ENCODE results near the gene BACH2. TPM values are rescaled to one million over a fixed set of nuclear protein-coding genes. Genes with fewer than 3 reads are reported as not detected.

Gene BACH2
- total RNA-seq, 1 donor, result 3.6 TPM

DNA sequence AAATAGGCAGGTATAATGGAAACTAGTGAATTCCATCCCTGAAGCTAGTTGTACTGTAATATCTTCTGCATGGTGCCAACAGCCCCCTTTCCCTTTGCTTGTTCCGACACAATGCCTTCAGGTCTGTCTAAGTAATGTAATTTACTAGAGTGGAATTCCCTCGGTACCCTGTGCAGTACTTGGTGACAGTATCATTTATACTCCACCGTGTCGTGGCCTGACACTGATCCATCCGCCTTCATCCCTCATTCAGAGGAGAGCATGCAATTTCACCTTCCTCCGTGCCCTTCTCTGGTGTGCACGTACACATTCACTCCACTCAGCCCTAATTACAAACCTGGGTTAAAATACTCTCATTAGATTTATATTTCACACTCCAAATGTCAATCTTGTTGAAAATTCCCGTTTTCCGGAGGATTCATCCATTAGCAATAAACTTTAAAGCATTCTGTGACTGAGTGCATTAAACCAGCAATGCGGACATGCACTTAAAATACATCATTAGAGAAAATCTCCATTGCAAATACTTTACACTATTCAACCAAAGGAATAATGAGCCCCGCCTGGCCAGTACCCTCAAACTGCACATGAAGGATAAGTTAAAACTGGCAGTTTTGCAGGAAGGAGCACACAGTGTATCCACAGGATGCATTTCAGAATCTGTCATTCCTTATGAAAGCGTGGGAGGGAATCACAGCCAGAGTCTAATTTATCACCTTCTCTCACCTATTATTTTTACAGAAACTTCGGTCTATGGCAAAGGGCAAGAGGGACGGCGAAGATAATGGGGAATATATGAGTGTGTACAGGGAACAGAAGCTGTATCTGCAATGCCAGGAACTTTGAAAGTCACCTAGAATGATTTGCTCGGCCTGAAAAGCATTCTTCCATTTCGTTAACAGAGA is 219.9 kb downstream of the BACH2 start:
- H2AFZ ChIP-seq (ENCODE audit: low read length), result no peak overlapping the region
- no peak for DNase-seq (ENCODE audit: insufficient read length, low spot score, missing footprints)
- H3K36me3 ChIP-seq (ENCODE audit: insufficient read depth, low read length), result no peaks in the 10 kb centered on the region
- no peaks in the 10 kb centered on the region for H3K4me1 ChIP-seq (ENCODE audit: insufficient read depth, low read length)
- no peak for TF ChIP-seq CTCF (IDR thresholded peaks at IDR 0.05; ENCODE audit: extremely low read depth, low read depth, low read length)
- H3K79me2 ChIP-seq (ENCODE audit: insufficient read depth, low read length), result no peaks in the 10 kb centered on the region
- H3K4me3 ChIP-seq (ENCODE audit: insufficient read depth, low read length), result no peak overlapping the region
- H3K27me3 ChIP-seq (ENCODE audit: insufficient read depth, low read length), result peaks cover 12% of the 10 kb centered on the region
- H3K4me2 ChIP-seq (ENCODE audit: insufficient read depth, low read length), result no peak overlapping the region
- no peak overlapping the region for H3K27ac ChIP-seq (ENCODE audit: low read depth, low read length)
- no peaks in the 10 kb centered on the region for H4K20me1 ChIP-seq (ENCODE audit: insufficient read depth, low read length)
- no peaks in the 10 kb centered on the region for H3K9me3 ChIP-seq (ENCODE audit: low read depth, low read length)

GRCh38 chr6:90074161-90074850 is 222.3 kb downstream of the BACH2 start:
- no peaks in the 10 kb centered on the region for H3K36me3 ChIP-seq (ENCODE audit: insufficient read depth, low read length)
- no peak overlapping the region for H3K27ac ChIP-seq (ENCODE audit: low read depth, low read length)
- no peaks in the 10 kb centered on the region for H3K79me2 ChIP-seq (ENCODE audit: insufficient read depth, low read length)
- peaks cover under 1% of the 10 kb centered on the region for H3K4me1 ChIP-seq (ENCODE audit: insufficient read depth, low read length)
- H4K20me1 ChIP-seq (ENCODE audit: insufficient read depth, low read length), result no peaks in the 10 kb centered on the region
- DNase-seq (ENCODE audit: insufficient read length, low spot score, missing footprints), result no peak
- H3K9me3 ChIP-seq (ENCODE audit: low read depth, low read length), result no peaks in the 10 kb centered on the region
- H3K4me3 ChIP-seq (ENCODE audit: insufficient read depth, low read length), result no peak overlapping the region
- peaks cover 12% of the 10 kb centered on the region for H3K27me3 ChIP-seq (ENCODE audit: insufficient read depth, low read length)
- no peak for TF ChIP-seq CTCF (IDR thresholded peaks at IDR 0.05; ENCODE audit: extremely low read depth, low read depth, low read length)
- no peak overlapping the region for H2AFZ ChIP-seq (ENCODE audit: low read length)
- H3K4me2 ChIP-seq (ENCODE audit: insufficient read depth, low read length), result no peak overlapping the region

GRCh38 chr6:90072935-90073464 is 223.6 kb downstream of the BACH2 start:
- Histone ChIP-seq H3K4me1 (ENCODE audit: insufficient read depth, low read length) (peaks cover 12% of the 10 kb centered on the region), H3K4me2 (ENCODE audit: insufficient read depth, low read length) (no peak overlapping the region)
- no peak for TF ChIP-seq CTCF (IDR thresholded peaks at IDR 0.05; ENCODE audit: extremely low read depth, low read depth, low read length)

DNA sequence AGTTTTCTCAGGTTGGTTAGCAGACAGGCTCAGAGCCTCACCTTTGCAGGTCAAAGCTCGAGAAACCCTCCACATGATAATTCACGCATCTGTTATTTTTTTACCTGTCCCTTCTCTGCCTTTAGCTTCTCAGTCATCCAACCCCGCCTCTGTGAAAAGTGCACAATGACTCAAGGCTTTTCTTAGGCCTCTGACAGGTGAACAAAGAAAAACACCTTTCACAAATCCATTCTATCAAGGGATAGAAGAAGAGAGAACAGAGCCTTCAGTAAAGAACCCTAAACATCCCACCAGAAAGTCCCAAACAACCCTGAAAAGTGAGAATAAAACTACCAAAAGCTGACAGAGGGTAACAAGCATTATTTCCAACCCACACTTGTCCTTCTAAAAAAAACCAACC is 224.1 kb downstream of the BACH2 start:
- no peak overlapping the region for H3K4me2 ChIP-seq (ENCODE audit: insufficient read depth, low read length)
- H4K20me1 ChIP-seq (ENCODE audit: insufficient read depth, low read length), result no peaks in the 10 kb centered on the region
- peaks cover 12% of the 10 kb centered on the region for H3K4me1 ChIP-seq (ENCODE audit: insufficient read depth, low read length)
- H3K36me3 ChIP-seq (ENCODE audit: insufficient read depth, low read length), result no peaks in the 10 kb centered on the region
- no peaks in the 10 kb centered on the region for H3K9me3 ChIP-seq (ENCODE audit: low read depth, low read length)
- no peak overlapping the region for H3K27ac ChIP-seq (ENCODE audit: low read depth, low read length)
- TF ChIP-seq CTCF (IDR thresholded peaks at IDR 0.05; ENCODE audit: extremely low read depth, low read depth, low read length), result no peak
- H3K79me2 ChIP-seq (ENCODE audit: insufficient read depth, low read length), result no peaks in the 10 kb centered on the region
- H3K4me3 ChIP-seq (ENCODE audit: insufficient read depth, low read length), result no peak overlapping the region
- no peak overlapping the region for H2AFZ ChIP-seq (ENCODE audit: low read length)
- DNase-seq (ENCODE audit: insufficient read length, low spot score, missing footprints), result no peak
- peaks cover 12% of the 10 kb centered on the region for H3K27me3 ChIP-seq (ENCODE audit: insufficient read depth, low read length)

More at GRCh38 chr6:90072935-90073464, 223.6 kb downstream of the BACH2 start:
- Histone ChIP-seq H4K20me1 (ENCODE audit: insufficient read depth, low read length) (no peaks in the 10 kb centered on the region), H3K9me3 (ENCODE audit: low read depth, low read length) (no peaks in the 10 kb centered on the region), H2AFZ (ENCODE audit: low read length) (no peak overlapping the region), H3K4me3 (ENCODE audit: insufficient read depth, low read length) (no peak overlapping the region), H3K79me2 (ENCODE audit: insufficient read depth, low read length) (no peaks in the 10 kb centered on the region), H3K36me3 (ENCODE audit: insufficient read depth, low read length) (no peaks in the 10 kb centered on the region), H3K27ac (ENCODE audit: low read depth, low read length) (no peak overlapping the region), H3K27me3 (ENCODE audit: insufficient read depth, low read length) (peaks cover 12% of the 10 kb centered on the region)
- DNase-seq (ENCODE audit: insufficient read length, low spot score, missing footprints), result no peak
